PFSK-1 (cell line): Measurements from ENCODE around the gene NDP.

Experiments used
- POLR2AphosphoS5 ChIP-seq: IDR thresholded peaks from 2 replicates; pipeline ENCODE4 v1.6.1; 2012; ENCODE audit warnings: low read depth, mild to moderate bottlenecking, control low read depth, low read length, moderate library complexity
- TF ChIP-seq, protein P1 (sequence below), 2 experiments: IDR thresholded peaks; 2 replicates each; pipeline versions ENCODE4 v1.6.1 to v1.8.0; 2011 to 2012; ENCODE audit warnings: low read depth in 2 of 2, low read length in 2 of 2, control low read depth in 1 of 2, inconsistent platforms in 1 of 2, mild to moderate bottlenecking in 1 of 2, moderate library complexity in 1 of 2; ENCODE audit not compliant: insufficient read depth in 1 of 2

DNA sequence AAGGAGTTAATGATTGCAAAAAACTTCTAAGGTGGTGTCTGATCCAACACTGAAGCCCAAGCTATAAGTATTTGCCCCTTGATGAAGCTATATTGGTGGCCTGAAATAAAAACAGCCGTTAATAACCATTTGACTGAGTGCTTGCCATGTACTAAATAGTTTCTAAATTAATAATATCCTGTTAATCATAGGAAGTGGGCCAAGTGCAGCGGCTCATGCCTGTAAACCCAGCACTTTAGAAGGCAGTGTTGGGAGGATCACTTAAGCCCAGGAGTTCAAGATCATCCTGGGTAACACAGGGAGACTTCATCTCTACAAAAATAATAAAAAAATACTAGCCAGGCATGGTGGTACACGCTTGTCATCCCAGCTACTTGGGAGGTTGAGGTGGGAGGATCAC, 8.3 kb downstream of the NDP start:
- TF ChIP-seq, protein P1, sequence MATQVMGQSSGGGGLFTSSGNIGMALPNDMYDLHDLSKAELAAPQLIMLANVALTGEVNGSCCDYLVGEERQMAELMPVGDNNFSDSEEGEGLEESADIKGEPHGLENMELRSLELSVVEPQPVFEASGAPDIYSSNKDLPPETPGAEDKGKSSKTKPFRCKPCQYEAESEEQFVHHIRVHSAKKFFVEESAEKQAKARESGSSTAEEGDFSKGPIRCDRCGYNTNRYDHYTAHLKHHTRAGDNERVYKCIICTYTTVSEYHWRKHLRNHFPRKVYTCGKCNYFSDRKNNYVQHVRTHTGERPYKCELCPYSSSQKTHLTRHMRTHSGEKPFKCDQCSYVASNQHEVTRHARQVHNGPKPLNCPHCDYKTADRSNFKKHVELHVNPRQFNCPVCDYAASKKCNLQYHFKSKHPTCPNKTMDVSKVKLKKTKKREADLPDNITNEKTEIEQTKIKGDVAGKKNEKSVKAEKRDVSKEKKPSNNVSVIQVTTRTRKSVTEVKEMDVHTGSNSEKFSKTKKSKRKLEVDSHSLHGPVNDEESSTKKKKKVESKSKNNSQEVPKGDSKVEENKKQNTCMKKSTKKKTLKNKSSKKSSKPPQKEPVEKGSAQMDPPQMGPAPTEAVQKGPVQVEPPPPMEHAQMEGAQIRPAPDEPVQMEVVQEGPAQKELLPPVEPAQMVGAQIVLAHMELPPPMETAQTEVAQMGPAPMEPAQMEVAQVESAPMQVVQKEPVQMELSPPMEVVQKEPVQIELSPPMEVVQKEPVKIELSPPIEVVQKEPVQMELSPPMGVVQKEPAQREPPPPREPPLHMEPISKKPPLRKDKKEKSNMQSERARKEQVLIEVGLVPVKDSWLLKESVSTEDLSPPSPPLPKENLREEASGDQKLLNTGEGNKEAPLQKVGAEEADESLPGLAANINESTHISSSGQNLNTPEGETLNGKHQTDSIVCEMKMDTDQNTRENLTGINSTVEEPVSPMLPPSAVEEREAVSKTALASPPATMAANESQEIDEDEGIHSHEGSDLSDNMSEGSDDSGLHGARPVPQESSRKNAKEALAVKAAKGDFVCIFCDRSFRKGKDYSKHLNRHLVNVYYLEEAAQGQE (IDR thresholded peaks at IDR 0.05; ENCODE audit: insufficient read depth in 1 of 2, low read depth in 2 of 2, low read length in 2 of 2): no peak
- TF ChIP-seq POLR2AphosphoS5: no peak
